Stromal cell of bone marrow (primary cell): ENCODE results near the gene HAPLN2.
"Not testable (repeated sequence)": the region's sequence is repeated elsewhere in the genome, so short reads cannot be mapped to it uniquely, and the experiment has no call there.

ENCODE experiments used
- DNase-seq: peaks from one replicate; pipeline ENCODE4 v3.0.0-alpha.2; 2012; ENCODE audit warnings: low read depth

The HAPLN2 gene

GRCh38 chr1:156622581-156623297 lies 3.5 kb downstream of the HAPLN2 start:
- no peak for DNase-seq

GRCh38 chr1:156623946-156624813 lies 5.0 kb downstream of the HAPLN2 start:
- no peak for DNase-seq

GRCh38 chr1:156624814-156625435 lies 5.7 kb downstream of the HAPLN2 start:
- no peak for DNase-seq

DNA sequence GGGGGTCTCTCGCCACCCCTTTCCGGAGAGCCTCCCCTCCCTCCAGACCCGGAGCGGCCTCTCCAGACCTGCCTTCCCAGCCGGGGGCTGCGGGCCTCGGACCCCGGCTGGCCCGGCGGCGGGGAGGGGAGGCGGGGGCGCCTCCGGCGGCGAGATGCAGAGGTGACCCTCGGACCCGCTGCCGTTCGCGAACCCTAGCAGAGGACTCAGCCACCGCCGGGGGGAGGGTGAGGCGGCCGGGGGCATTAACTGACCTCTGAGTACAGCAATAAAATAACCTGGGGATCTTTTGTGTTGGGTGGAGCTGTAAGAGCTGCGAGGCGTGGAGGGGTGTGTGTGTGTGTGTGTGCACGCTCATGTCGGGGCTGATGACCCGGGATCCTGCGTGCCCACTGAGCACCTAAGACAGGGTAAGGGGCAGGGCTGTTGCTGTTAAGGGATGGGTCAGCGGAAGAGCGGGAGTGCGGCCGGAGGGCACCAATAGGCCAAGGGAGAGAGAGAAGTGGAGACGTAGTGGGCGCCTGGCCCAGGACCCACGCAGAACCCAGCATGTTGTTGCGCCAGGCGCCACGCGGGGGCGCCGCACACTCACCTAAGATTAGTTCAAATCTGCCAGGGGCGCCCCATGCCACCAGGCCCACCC lies 6.3 kb downstream of the HAPLN2 start:
- no peak for DNase-seq

GRCh38 chr1:156626079-156626438 lies 6.8 kb downstream of the HAPLN2 start:
- no peak for DNase-seq

DNA sequence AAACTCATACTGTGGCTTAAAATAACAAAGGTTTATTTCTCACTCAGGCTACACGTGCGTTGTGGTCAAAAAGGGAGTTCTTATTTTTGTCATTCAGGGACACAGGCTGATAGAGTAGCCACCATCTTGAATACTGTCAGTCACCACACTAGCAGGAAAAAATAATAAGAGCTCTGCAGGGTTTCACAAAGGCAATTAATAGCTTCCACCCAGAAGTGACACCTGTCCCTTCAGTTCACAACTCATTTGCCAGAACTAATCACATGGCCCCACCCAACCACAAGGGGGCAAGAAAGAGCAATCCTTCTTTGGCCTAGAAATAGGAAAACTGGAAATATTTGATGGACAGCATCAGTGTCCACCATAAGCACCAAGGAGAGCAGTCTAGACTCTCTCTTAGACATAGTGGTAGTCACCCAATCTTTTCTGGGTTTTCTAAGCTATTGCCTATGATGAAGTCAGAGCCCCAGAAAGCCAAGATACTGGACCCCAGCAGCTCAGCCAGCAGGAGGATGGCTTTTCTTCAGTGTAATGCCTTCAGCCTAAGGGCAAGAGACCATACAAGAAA lies 8.2 kb downstream of the HAPLN2 start:
- peak; percentile 28 for DNase-seq

GRCh38 chr1:156629823-156630449 lies 10.7 kb downstream of the HAPLN2 start:
- DNase-seq: no peak

GRCh38 chr1:156631152-156631551 lies 11.9 kb downstream of the HAPLN2 start:
- not testable (repeated sequence) for DNase-seq

- no peak for DNase-seq
Measured at GRCh38 chr1:156632355-156632754, 13.1 kb downstream of the HAPLN2 start.

GRCh38 chr1:156638189-156638985 lies 19.2 kb downstream of the HAPLN2 start:
- DNase-seq: no peak

DNA sequence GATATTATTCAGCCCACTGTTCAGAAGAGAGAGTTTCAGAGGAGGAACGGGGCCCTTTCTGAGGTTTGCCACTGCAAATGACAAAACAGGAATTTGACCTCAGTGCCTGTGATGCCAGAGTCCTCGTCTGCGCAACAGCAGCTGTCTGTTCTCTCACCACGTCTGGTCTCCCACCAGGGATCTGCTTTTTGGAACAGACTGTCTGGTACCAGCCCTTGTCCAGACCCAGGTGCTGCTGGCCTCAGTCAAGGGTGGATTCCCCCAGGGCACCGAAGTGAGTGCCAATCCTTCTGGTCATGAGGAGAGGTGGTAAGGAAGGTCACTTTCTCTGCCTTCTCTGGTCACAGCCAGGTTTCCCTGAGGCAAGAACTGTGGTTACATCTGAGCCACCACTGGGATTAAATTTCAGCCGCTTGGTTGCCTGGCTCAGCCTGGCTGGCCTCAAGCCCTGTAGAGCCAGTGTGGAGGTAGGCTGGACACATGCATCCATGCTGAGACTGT lies 20.4 kb downstream of the HAPLN2 start:
- DNase-seq: no peak

DNA sequence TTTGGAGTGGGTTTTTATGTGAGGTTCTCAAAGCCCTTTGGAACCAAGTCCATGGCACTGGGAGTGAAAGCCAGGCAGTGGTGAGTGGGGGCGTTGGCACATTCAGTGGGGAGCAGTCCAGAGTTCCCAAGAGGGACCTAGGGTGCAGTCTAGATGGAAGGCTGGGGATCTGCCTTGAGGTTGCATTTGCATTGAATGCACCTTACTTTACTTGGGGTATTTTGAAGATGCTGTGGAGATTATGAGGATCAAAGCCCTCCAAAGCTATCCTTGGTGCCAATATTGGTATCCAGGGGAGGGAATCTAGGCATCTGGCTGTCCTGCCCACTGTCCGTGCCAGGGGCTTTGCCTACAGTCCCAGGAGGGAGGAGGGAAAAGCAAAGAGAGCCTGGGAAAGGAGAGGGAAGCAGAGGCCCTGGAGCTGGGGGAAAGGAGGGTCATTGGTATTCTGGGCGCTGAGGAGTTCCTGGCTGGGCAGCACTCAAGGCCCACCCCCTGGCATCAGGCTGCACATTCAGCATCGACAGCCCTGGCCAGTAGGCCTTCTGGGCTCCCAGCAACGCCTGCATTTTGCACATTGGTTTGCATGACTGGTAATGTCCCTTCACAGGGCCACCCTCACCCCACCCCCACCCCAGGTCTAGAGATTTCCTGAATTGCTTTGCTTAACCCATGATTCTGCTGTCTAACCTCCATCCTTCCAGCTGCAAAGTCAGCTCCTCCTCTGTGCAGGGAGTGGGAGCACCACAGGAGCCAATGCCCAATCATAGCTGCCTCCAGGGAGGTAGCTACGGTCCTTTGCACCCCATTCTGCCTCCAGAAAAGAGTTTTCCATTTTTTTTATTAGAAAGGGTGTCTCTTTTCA lies 21.9 kb downstream of the HAPLN2 start:
- no peak for DNase-seq

DNA sequence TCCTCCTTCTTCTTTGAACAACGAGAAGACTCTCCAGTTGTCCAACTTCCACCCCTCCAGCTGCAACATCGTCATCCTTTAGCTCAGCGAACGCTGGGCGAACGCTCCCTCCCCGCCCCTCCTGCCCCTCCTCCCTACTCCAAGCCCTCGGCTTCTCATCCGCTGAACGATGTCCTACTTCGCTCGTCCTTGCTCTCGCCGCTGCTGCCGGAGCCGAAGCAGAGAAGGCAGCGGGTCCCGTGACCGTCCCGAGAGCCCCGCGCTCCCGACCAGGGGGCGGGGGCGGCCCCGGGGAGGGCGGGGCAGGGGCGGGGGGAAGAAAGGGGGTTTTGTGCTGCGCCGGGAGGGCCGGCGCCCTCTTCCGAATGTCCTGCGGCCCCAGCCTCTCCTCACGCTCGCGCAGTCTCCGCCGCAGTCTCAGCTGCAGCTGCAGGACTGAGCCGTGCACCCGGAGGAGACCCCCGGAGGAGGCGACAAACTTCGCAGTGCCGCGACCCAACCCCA lies 22.6 kb downstream of the HAPLN2 start, which contains the start of gene BCAN:
Gene BCAN, plus strand, starts transcription at position 357 of the 504 bp plus-strand sequence. CDS start 3,938 bp downstream, outside the sequence.
- no peak for DNase-seq

- DNase-seq: no peak
Measured at GRCh38 chr1:156642265-156643048, 23.2 kb downstream of the HAPLN2 start.

GRCh38 chr1:156643049-156643777 lies 24.0 kb downstream of the HAPLN2 start:
- no peak for DNase-seq

DNA sequence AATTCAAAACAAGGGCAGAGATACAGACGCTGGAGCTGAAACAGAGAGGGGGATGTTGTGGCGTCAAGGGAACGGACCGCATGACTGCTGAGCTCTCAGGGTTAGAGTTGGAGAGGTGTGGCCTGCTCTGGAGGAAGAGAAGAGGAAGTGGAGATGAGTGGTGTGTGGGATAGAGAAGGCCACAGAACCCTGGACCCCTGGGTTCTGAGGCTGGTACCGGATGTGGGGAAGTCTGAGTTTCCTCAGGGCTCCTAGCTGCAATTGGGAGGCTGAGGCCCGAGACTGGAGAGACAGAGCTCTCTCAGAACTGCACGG lies 24.5 kb downstream of the HAPLN2 start:
- no peak for DNase-seq

GRCh38 chr1:156644146-156644545 lies 24.9 kb downstream of the HAPLN2 start:
- DNase-seq: no peak

- DNase-seq: no peak
Measured at GRCh38 chr1:156644640-156645039, 25.4 kb downstream of the HAPLN2 start.
